HG03521 (cell line): ENCODE data around the gene MBD4.

Source experiments
- ATAC-seq: cut with Tn5 transposase; IDR thresholded peaks from one replicate; pipeline ENCODE4 v1.9.1; 2021; ENCODE audit warnings: mild to moderate bottlenecking, moderate library complexity; ENCODE audit not compliant: unreplicated experiment

Gene MBD4

GRCh38 chr3:129463716-129464115 lies 24.0 kb upstream of the MBD4 start:
- ATAC-seq = no peak

- ATAC-seq = no peak
Measured at GRCh38 chr3:129463094-129463493, 23.3 kb upstream of the MBD4 start.

- ATAC-seq = no peak
Measured at GRCh38 chr3:129462361-129462968, 22.7 kb upstream of the MBD4 start.

- no peak for ATAC-seq
Measured at GRCh38 chr3:129461461-129462146, 21.9 kb upstream of the MBD4 start.

GRCh38 chr3:129461022-129461421 lies 21.3 kb upstream of the MBD4 start:
- no peak for ATAC-seq

GRCh38 chr3:129460572-129460971 lies 20.8 kb upstream of the MBD4 start:
- no peak for ATAC-seq

GRCh38 chr3:129460155-129460554 lies 20.4 kb upstream of the MBD4 start:
- no peak for ATAC-seq

- no peak for ATAC-seq
Measured at GRCh38 chr3:129453732-129454131, 14.0 kb upstream of the MBD4 start.

GRCh38 chr3:129449279-129450115 lies 9.7 kb upstream of the MBD4 start:
- no peak for ATAC-seq

GRCh38 chr3:129448186-129448895 lies 8.6 kb upstream of the MBD4 start:
- ATAC-seq = no peak

- ATAC-seq = no peak
Measured at GRCh38 chr3:129446926-129447325, 7.2 kb upstream of the MBD4 start.

- ATAC-seq = no peak
Measured at GRCh38 chr3:129445471-129445870, 5.7 kb upstream of the MBD4 start.

- no peak for ATAC-seq
Measured at GRCh38 chr3:129442947-129443346, 3.2 kb upstream of the MBD4 start.

GRCh38 chr3:129442486-129442885 lies 2.7 kb upstream of the MBD4 start:
- ATAC-seq = no peak

- no peak for ATAC-seq
Measured at GRCh38 chr3:129441782-129442181, 2.0 kb upstream of the MBD4 start.

GRCh38 chr3:129441215-129441614 lies 1.5 kb upstream of the MBD4 start:
- ATAC-seq = no peak

GRCh38 chr3:129440618-129441190 lies 956 bp upstream of the MBD4 start:
- no peak for ATAC-seq

GRCh38 chr3:129439226-129439816 lies 427 bp downstream of the MBD4 start:
- peak; percentile 7 for ATAC-seq

GRCh38 chr3:129435367-129435766 lies 4.4 kb downstream of the MBD4 start:
- ATAC-seq = no peak

GRCh38 chr3:129434140-129434539 lies 5.6 kb downstream of the MBD4 start:
- no peak for ATAC-seq

- ATAC-seq = no peak
Measured at GRCh38 chr3:129433565-129433964, 6.2 kb downstream of the MBD4 start.
